Caco-2 (cell line): ENCODE results near the gene ZBTB6. TPM values are rescaled to one million over a fixed set of nuclear protein-coding genes. Genes with fewer than 3 reads are reported as not detected.

Source experiments
- BruUV-seq: library from RNA; stranded (reverse); fragments of 400-500 nt; replicated peaks from 2 replicates; lab custom pipeline; 2021; lab: Mats Ljungman, UMichigan
- CTCF ChIA-PET: fragments of 300-600 bp; sonication (Branson Sonifier 250); formaldehyde crosslinking; loops from one replicate; lab custom pipeline; 2022; ENCODE audit warnings: antibody characterized with exemption; lab: Charles Lee
- POLR2A ChIA-PET: fragments of 300-600 bp; sonication (Branson Sonifier 250); formaldehyde crosslinking; loops from one replicate; lab custom pipeline; 2022; ENCODE audit warnings: antibody characterized with exemption; lab: Charles Lee
- DNase-seq, 2 experiments: peaks; one replicate each; pipeline versions ENCODE4 v3.0.0 to v3.0.0-alpha.2; 2020 to 2022
- H3K27me3 ChIP-seq: replicated peaks from 2 replicates; pipeline ENCODE4 v1.6.0; 2011; ENCODE audit warnings: low read length; ENCODE audit not compliant: control insufficient read depth, insufficient read depth
- H3K36me3 ChIP-seq: 2 replicates; pipeline ENCODE4 v1.5.1; 2011; ENCODE audit warnings: low read length; ENCODE audit not compliant: control insufficient read depth, insufficient read depth
- H3K4me1 ChIP-seq: fragments of 250-450 bp; sonication (Bioruptor Pico); 2 replicates; pipeline ENCODE4 v1.5.1; 2020; ENCODE audit warnings: mild to moderate bottlenecking
- H3K4me3 ChIP-seq: 2 replicates; pipeline ENCODE4 v1.5.1; 2011; ENCODE audit warnings: low read depth, mild to moderate bottlenecking, control low read depth, low read length
- H3K9me3 ChIP-seq: fragments of 250-450 bp; sonication (Bioruptor Pico); 2 replicates; pipeline ENCODE4 v1.5.1; 2020; ENCODE audit warnings: mild to moderate bottlenecking, moderate library complexity
- H3K27ac Mint-ChIP-seq: one replicate; pipeline ENCODE4 v1.8.0; 2022; ENCODE audit warnings: mixed read lengths; ENCODE audit not compliant: unreplicated experiment
- H3K27me3 Mint-ChIP-seq: one replicate; pipeline ENCODE4 v1.8.0; 2022; ENCODE audit warnings: mixed read lengths; ENCODE audit not compliant: insufficient read depth, unreplicated experiment
- H3K36me3 Mint-ChIP-seq: one replicate; pipeline ENCODE4 v1.8.0; 2022; ENCODE audit warnings: mild to moderate bottlenecking, mixed read lengths; ENCODE audit not compliant: insufficient read depth, unreplicated experiment
- H3K4me1 Mint-ChIP-seq: one replicate; pipeline ENCODE4 v1.8.0; 2022; ENCODE audit warnings: low read depth, mixed read lengths; ENCODE audit not compliant: unreplicated experiment
- H3K4me3 Mint-ChIP-seq: one replicate; pipeline ENCODE4 v1.8.0; 2022; ENCODE audit warnings: mild to moderate bottlenecking, moderate library complexity, mixed read lengths; ENCODE audit not compliant: unreplicated experiment
- H3K9me3 Mint-ChIP-seq: one replicate; pipeline ENCODE4 v1.8.0; 2022; ENCODE audit warnings: mixed read lengths; ENCODE audit not compliant: unreplicated experiment
- intact Hi-C: fragments of 100-400 bp; cut with micrococcal nuclease; formaldehyde crosslinking; loops from one replicate; pipeline ENCODE4 v1.10.0; 2022; ENCODE audit not compliant: unreplicated experiment
- total RNA-seq: library from RNA; stranded (reverse); gene quantifications from 2 replicates; pipeline ENCODE4 v1.2.3, GENCODE V29; 2022
- TF ChIP-seq, protein P1 (sequence below), 2 experiments: fragments of 200-600 bp in 1 of 2; IDR thresholded peaks; 1 replicate in 1 of 2; 2 replicates in 1 of 2; pipeline versions ENCODE4 v1.5.1 to v1.8.0; 2011 to 2022; ENCODE audit warnings: antibody characterized with exemption in 1 of 2, control low read depth in 1 of 2, inconsistent platforms in 1 of 2, low read depth in 1 of 2, low read length in 1 of 2, mild to moderate bottlenecking in 1 of 2, moderate library complexity in 1 of 2; ENCODE audit not compliant: insufficient read depth in 1 of 2, severe bottlenecking in 1 of 2, unreplicated experiment in 1 of 2

The ZBTB6 gene
- total RNA-seq, 1 experiment from 2014 or later = 7.2 TPM

- H3K4me1 ChIP-seq = no peaks in the 10 kb centered on the region; the same call in 1 of the 2 replicates
- POLR2A ChIA-PET = interaction anchor here (1.4 to 3.1 kb wide), 4 partner anchors 10 to 27 kb away, joined by 3 to 36 read pairs (median 13); partner anchors contain the start of genes RABGAP1, RC3H2 and ZBTB6
- Mint-ChIP-seq H3K27ac (no peak overlapping the region), H3K27me3 (no peaks in the 10 kb centered on the region), H3K36me3 (no peaks in the 10 kb centered on the region), H3K4me1 (peaks cover 9% of the 10 kb centered on the region), H3K9me3 (no peaks in the 10 kb centered on the region), H3K4me3 (no peak overlapping the region)
- H3K27me3 ChIP-seq = no peaks in the 10 kb centered on the region
- no TSS peak for BruUV-seq
- DNase-seq = no peak
- no peaks in the 10 kb centered on the region for H3K36me3 ChIP-seq
- peak overlapping the region; percentile 74 for H3K4me3 ChIP-seq
- no peaks in the 10 kb centered on the region for H3K9me3 ChIP-seq
- intact Hi-C loops = loop anchor here (1.0 to 2.0 kb wide), 4 partner anchors 10 to 61 kb away; partner anchors contain the start of genes RC3H2 and ZBTB6
- TF ChIP-seq, protein P1, sequence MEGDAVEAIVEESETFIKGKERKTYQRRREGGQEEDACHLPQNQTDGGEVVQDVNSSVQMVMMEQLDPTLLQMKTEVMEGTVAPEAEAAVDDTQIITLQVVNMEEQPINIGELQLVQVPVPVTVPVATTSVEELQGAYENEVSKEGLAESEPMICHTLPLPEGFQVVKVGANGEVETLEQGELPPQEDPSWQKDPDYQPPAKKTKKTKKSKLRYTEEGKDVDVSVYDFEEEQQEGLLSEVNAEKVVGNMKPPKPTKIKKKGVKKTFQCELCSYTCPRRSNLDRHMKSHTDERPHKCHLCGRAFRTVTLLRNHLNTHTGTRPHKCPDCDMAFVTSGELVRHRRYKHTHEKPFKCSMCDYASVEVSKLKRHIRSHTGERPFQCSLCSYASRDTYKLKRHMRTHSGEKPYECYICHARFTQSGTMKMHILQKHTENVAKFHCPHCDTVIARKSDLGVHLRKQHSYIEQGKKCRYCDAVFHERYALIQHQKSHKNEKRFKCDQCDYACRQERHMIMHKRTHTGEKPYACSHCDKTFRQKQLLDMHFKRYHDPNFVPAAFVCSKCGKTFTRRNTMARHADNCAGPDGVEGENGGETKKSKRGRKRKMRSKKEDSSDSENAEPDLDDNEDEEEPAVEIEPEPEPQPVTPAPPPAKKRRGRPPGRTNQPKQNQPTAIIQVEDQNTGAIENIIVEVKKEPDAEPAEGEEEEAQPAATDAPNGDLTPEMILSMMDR (IDR thresholded peaks at IDR 0.05; ENCODE audit: insufficient read depth in 1 of 2, low read depth in 1 of 2, low read length in 1 of 2, severe bottlenecking in 1 of 2, unreplicated experiment in 1 of 2) = no peak
- CTCF ChIA-PET = interaction anchor here (1.1 kb wide), 1 partner anchor 10 kb away, joined by 3 read pairs; the partner anchor contains the start of gene RABGAP1
Observed at GRCh38 chr9:122930541-122931225, 17.6 kb upstream of the ZBTB6 start.

DNA sequence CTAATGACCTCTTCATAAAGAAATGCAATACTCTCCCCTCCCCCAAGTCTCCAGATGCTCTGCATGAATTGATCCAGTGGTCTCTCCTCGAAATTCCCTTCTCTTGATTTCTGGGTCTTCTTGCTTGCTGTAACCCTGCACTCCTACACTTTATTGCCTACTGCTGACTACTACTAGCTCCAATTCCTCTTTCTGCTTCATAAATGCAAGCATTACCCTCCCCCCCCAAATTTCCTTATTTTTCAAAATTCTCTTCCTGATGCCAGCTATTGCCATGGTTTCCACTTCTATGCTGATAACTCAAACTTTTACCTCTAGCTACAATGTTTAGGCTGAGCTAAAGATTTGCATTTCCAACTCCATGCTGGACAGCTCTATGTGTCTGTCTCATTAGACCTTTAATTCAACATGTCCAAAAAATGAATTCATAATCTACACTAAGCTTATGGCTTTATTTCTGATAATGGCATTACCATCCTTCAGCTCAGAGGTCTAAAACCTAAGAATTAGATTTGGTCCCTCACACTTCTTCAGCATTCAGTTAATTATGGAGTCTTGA, 16.8 kb upstream of the ZBTB6 start:
- Mint-ChIP-seq H3K36me3 (no peaks in the 10 kb centered on the region), H3K9me3 (no peaks in the 10 kb centered on the region), H3K4me1 (peaks cover 9% of the 10 kb centered on the region), H3K27me3 (no peaks in the 10 kb centered on the region), H3K4me3 (no peak overlapping the region), H3K27ac (no peak overlapping the region)
- no TSS peak for BruUV-seq
- H3K4me3 ChIP-seq = 0 out of 2 replicates have a peak overlapping the region, but pooled peaks have one; percentile 1
- TF ChIP-seq, protein P1 (IDR thresholded peaks at IDR 0.05; ENCODE audit: insufficient read depth in 1 of 2, low read depth in 1 of 2, low read length in 1 of 2, severe bottlenecking in 1 of 2, unreplicated experiment in 1 of 2) = no peak
- H3K36me3 ChIP-seq = no peaks in the 10 kb centered on the region
- intact Hi-C loops = loop anchor here (2.0 kb wide), 1 partner anchor 25 kb away; the partner anchor contains the start of gene RC3H2
- H3K4me1 ChIP-seq = no peaks in the 10 kb centered on the region; the same call in 1 of the 2 replicates
- POLR2A ChIA-PET = no interaction called here
- no peaks in the 10 kb centered on the region for H3K9me3 ChIP-seq
- H3K27me3 ChIP-seq = no peaks in the 10 kb centered on the region
- no peak for DNase-seq
- CTCF ChIA-PET = no interaction called here

- intact Hi-C loops = no loop called here
- Histone ChIP-seq H3K4me1 (no peaks in the 10 kb centered on the region), H3K36me3 (no peaks in the 10 kb centered on the region), H3K27me3 (no peaks in the 10 kb centered on the region), H3K9me3 (no peaks in the 10 kb centered on the region), H3K4me3 (no peak overlapping the region)
- POLR2A ChIA-PET = no interaction called here
- DNase-seq = no peak
- Mint-ChIP-seq H3K9me3 (no peaks in the 10 kb centered on the region), H3K4me1 (no peaks in the 10 kb centered on the region), H3K4me3 (no peak overlapping the region), H3K27ac (no peak overlapping the region), H3K36me3 (no peaks in the 10 kb centered on the region), H3K27me3 (no peaks in the 10 kb centered on the region)
- TF ChIP-seq, protein P1 (IDR thresholded peaks at IDR 0.05; ENCODE audit: insufficient read depth in 1 of 2, low read depth in 1 of 2, low read length in 1 of 2, severe bottlenecking in 1 of 2, unreplicated experiment in 1 of 2) = no peak
- CTCF ChIA-PET = no interaction called here
- BruUV-seq = no TSS peak
Observed at GRCh38 chr9:122923947-122924346, 10.8 kb upstream of the ZBTB6 start.
